SU-DHL-6 (cell line): Measurements from ENCODE around the gene AMN1.
A peak's percentile ranks its signal among the peaks of the same experiment; 100 is the strongest.

Experiments used
- H2AFZ ChIP-seq: fragments of 200-600 bp; sonication (generic); 2 replicates; pipeline ENCODE4 v1.6.1; 2014; ENCODE audit warnings: low read depth, mild to moderate bottlenecking, moderate library complexity, mixed read lengths, antibody characterized with exemption, low read length; ENCODE audit not compliant: severe bottlenecking
- H3F3A ChIP-seq: fragments of 200-600 bp; shearing (Covaris generic); 2 replicates; pipeline ENCODE4 v1.6.0; 2016; ENCODE audit warnings: antibody characterized with exemption, mild to moderate bottlenecking; ENCODE audit not compliant: insufficient read depth
- H3K27ac ChIP-seq: fragments of 200-600 bp; sonication (generic); 2 replicates; pipeline ENCODE4 v1.5.1; 2016; ENCODE audit warnings: low read depth, mild to moderate bottlenecking, low read length, moderate library complexity, mixed read lengths
- H3K27me3 ChIP-seq: fragments of 200-600 bp; sonication (generic), shearing (Covaris generic); 2 replicates; pipeline ENCODE4 v1.6.0; 2014; ENCODE audit warnings: mild to moderate bottlenecking, low read length
- H3K36me3 ChIP-seq: fragments of 200-600 bp; sonication (generic); 2 replicates; pipeline ENCODE4 v1.6.1; 2014; ENCODE audit warnings: mild to moderate bottlenecking, low read length, mixed read lengths
- H3K4me2 ChIP-seq: fragments of 300-600, 200-600 bp; shearing (Covaris generic), sonication (generic); 2 replicates; pipeline ENCODE4 v1.6.0; 2014; ENCODE audit warnings: low read length, low read depth, mild to moderate bottlenecking; ENCODE audit not compliant: poor library complexity, severe bottlenecking
- H3K4me3 ChIP-seq: fragments of 200-600 bp; sonication (generic); 2 replicates; pipeline ENCODE4 v1.5.1; 2014; ENCODE audit warnings: antibody characterized with exemption, low read length, mild to moderate bottlenecking, mixed read lengths; ENCODE audit not compliant: insufficient read depth, poor library complexity, severe bottlenecking
- H3K79me2 ChIP-seq: fragments of 200-600 bp; sonication (generic); 2 replicates; pipeline ENCODE4 v1.6.1; 2014; ENCODE audit warnings: mild to moderate bottlenecking, low read length, moderate library complexity; ENCODE audit not compliant: insufficient read depth
- H3K9ac ChIP-seq: fragments of 200-600 bp; sonication (generic); 2 replicates; pipeline ENCODE4 v1.7.0; 2014; ENCODE audit warnings: mild to moderate bottlenecking, low read length
- H3K9me2 ChIP-seq: fragments of 200-600 bp; sonication (generic); replicated peaks from 2 replicates; pipeline ENCODE4 v1.6.1; 2014; ENCODE audit warnings: low read length; ENCODE audit not compliant: insufficient read depth
- H3K9me3 ChIP-seq: fragments of 200-600 bp; sonication (generic); 2 replicates; pipeline ENCODE4 v1.6.1; 2014; ENCODE audit warnings: low read length, mixed read lengths; ENCODE audit not compliant: insufficient read depth
- H4K20me1 ChIP-seq: fragments of 200-600 bp; sonication (generic); 2 replicates; pipeline ENCODE4 v1.6.1; 2014; ENCODE audit warnings: low read depth, mild to moderate bottlenecking, antibody characterized with exemption, low read length, moderate library complexity, mixed read lengths
- EZH2phosphoT487 ChIP-seq: fragments of 200-600 bp; sonication (generic), shearing (Covaris generic); conservative IDR thresholded peaks from 2 replicates; pipeline ENCODE4 v1.6.1; 2018; ENCODE audit warnings: mild to moderate bottlenecking, antibody characterized with exemption, low read length, moderate library complexity, mixed read lengths
- TF ChIP-seq, protein P1 (sequence below): fragments of 200-600 bp; sonication (generic); IDR thresholded peaks from one replicate; pipeline ENCODE4 v1.5.1; 2017; ENCODE audit warnings: antibody characterized with exemption, mild to moderate bottlenecking, low read length, moderate library complexity; ENCODE audit not compliant: insufficient read depth, poor library complexity, severe bottlenecking

Gene AMN1

DNA sequence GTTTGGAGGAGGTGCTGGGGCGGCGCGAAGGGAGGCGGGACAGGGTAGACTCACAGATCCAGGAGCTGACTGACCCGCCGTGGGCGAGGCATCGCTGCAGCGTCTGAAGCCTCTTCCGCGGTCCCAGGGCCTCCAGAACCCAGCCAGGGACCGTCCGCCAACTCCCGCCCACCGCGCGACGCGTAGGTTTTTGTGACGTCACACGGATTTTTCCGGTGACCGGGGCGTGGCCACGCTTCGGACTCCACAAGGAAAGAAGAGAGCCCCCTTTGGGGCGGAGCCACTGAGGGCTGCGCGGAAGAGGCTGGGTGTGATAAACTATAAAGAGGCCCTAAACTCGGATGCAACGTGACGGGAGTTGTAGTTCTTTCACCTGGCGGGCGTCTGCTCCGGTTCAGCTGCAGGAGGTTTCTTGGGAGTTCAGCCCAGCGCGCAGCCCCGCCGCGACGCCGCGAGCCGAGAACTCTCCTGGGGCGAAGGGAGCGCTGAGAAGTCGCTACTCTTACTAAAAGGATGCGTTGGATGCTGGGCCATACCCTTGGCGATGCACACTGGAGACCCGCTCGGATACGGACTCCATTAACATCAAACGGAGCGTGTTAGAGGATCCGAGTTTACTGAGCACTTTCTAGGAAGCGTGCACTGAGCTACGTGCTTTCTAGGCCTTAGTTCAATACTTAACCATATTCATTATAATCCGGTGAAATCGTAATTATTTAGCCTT is at the start of gene AMN1:
Gene AMN1, minus strand, starts transcription at position 105 of the 724 bp plus-strand sequence. Its CDS starts 13 bp downstream, at position 92.
- Histone ChIP-seq H3K27ac (peak within 1 kb of the TSS; percentile 85), H3F3A (peaks cover 12% of the 10 kb centered on the region), H4K20me1 (no peaks in the 10 kb centered on the region)

DNA sequence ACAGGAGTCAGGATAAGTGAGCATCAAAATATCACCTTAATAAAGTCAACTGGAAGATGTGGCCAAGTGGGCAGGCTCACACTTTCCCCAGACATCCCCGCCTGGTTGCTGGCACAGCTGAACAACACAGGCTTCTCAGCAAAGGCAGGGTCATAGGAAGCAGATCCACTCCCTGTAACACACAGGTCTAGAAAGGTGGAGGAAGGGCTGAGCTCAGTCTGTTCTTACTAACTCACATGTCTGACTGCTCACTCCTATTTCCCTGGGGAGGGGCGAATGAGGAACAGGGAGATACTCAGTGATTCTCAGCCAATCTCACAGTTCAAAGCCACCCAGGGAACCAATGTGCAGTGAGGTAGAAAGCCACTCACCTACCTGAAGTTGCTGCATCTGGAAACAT is 45.0 kb upstream of the AMN1 start:
- no peaks in the 10 kb centered on the region for H3K9me3 ChIP-seq
- no peak overlapping the region for H3K9ac ChIP-seq
- no peak overlapping the region for H3K4me3 ChIP-seq
- TF ChIP-seq, protein P1, sequence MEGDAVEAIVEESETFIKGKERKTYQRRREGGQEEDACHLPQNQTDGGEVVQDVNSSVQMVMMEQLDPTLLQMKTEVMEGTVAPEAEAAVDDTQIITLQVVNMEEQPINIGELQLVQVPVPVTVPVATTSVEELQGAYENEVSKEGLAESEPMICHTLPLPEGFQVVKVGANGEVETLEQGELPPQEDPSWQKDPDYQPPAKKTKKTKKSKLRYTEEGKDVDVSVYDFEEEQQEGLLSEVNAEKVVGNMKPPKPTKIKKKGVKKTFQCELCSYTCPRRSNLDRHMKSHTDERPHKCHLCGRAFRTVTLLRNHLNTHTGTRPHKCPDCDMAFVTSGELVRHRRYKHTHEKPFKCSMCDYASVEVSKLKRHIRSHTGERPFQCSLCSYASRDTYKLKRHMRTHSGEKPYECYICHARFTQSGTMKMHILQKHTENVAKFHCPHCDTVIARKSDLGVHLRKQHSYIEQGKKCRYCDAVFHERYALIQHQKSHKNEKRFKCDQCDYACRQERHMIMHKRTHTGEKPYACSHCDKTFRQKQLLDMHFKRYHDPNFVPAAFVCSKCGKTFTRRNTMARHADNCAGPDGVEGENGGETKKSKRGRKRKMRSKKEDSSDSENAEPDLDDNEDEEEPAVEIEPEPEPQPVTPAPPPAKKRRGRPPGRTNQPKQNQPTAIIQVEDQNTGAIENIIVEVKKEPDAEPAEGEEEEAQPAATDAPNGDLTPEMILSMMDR, result no peak
- no peak for TF ChIP-seq EZH2phosphoT487
- H3K9me2 ChIP-seq, result no peaks in the 10 kb centered on the region
- H3F3A ChIP-seq, result no peaks in the 10 kb centered on the region
- H4K20me1 ChIP-seq, result no peaks in the 10 kb centered on the region
- H3K27ac ChIP-seq, result no peak overlapping the region
- no peak overlapping the region for H3K4me2 ChIP-seq
- H2AFZ ChIP-seq, result no peak overlapping the region
- H3K36me3 ChIP-seq, result no peaks in the 10 kb centered on the region
- H3K27me3 ChIP-seq, result no peaks in the 10 kb centered on the region
- no peaks in the 10 kb centered on the region for H3K79me2 ChIP-seq

More for the DNA sequence above, at the start of gene AMN1:
- Histone ChIP-seq H3K27me3 (no peaks in the 10 kb centered on the region), H3K9me3 (no peaks in the 10 kb centered on the region), H3K9me2 (no peaks in the 10 kb centered on the region), H2AFZ (peak within 1 kb of the TSS; percentile 62), H3K9ac (peak within 1 kb of the TSS; percentile 95), H3K4me2 (peak within 1 kb of the TSS; percentile 81), H3K4me3 (peak within 1 kb of the TSS; percentile 91), H3K79me2 (no peaks in the 10 kb centered on the region), H3K36me3 (no peaks in the 10 kb centered on the region)
- TF ChIP-seq, protein P1, result no peak
- TF ChIP-seq EZH2phosphoT487, result no peak

DNA sequence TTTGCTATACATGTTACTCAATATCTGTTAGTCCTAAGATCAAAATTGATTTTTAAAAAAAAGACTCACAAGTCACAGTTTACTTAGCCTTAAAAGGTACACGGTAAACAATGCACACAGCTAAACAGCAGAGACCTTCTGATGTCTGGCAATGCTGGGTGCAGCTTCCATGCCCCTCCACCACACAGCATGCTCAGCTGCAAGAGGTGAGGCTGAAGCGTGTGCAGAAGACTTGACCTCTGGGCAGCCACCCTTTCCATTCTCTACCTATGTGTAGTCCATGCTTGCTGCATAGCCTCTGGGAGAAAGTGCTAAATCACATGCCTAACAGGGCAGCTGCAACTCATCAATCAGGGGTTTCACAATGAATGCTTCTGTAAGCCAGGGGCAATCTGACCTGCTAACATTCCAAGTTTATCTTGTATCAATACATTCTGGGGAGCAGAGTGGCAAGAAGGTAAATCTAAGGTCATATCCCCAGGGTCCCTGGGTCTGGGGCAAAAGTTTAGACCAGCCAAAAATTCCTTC is 44.5 kb upstream of the AMN1 start:
- Histone ChIP-seq H4K20me1 (no peaks in the 10 kb centered on the region), H3K4me2 (no peak overlapping the region), H3K9ac (no peak overlapping the region)

More for the DNA sequence above, 44.5 kb upstream of the AMN1 start:
- H3K79me2 ChIP-seq, result no peaks in the 10 kb centered on the region
- no peak overlapping the region for H3K4me3 ChIP-seq
- H3K36me3 ChIP-seq, result no peaks in the 10 kb centered on the region
- H3K27me3 ChIP-seq, result no peaks in the 10 kb centered on the region
- no peaks in the 10 kb centered on the region for H3F3A ChIP-seq
- TF ChIP-seq, protein P1, result no peak
- TF ChIP-seq EZH2phosphoT487, result no peak
- H2AFZ ChIP-seq, result no peak overlapping the region
- no peaks in the 10 kb centered on the region for H3K9me2 ChIP-seq
- H3K9me3 ChIP-seq, result no peaks in the 10 kb centered on the region
- H3K27ac ChIP-seq, result no peak overlapping the region
